HEK293 (cell line): ENCODE data around the gene CPD.

Source experiments
- CTCF ChIA-PET: fragments of 350-600 bp; formaldehyde crosslinking; extraction: SDS; loops from one replicate; lab custom pipeline; 2021; ENCODE audit warnings: antibody characterized with exemption; lab: Yijun Ruan, JAX
- POLR2A ChIA-PET: fragments of 300-600 bp; formaldehyde crosslinking; extraction: SDS; loops from one replicate; lab custom pipeline; 2020; ENCODE audit warnings: antibody characterized with exemption, inconsistent platforms; lab: Yijun Ruan, JAX
- H3K27ac ChIP-seq: fragments of 200-500 bp; sonication (Bioruptor generic); 2 replicates; pipeline ENCODE4 v1.5.1; 2014; ENCODE audit warnings: low read depth, low read length, control low read depth, inconsistent platforms; ENCODE audit errors: extremely low read depth
- H3K36me3 ChIP-seq, 2 experiments: fragments of 200-500 bp in 1 of 2; sonication (Bioruptor generic) in 1 of 2; 1 replicate in 1 of 2; 2 replicates in 1 of 2; pipeline ENCODE4 v1.5.1; 2014 to 2017; ENCODE audit warnings: inconsistent platforms in 2 of 2, low read length in 2 of 2; ENCODE audit not compliant: control insufficient read depth in 2 of 2, insufficient read depth in 1 of 2
- H3K4me1 ChIP-seq: fragments of 200-500 bp; sonication (Bioruptor generic); 2 replicates; pipeline ENCODE4 v1.5.1; 2014; ENCODE audit warnings: mild to moderate bottlenecking, low read length, inconsistent platforms; ENCODE audit not compliant: control insufficient read depth, insufficient read depth
- H3K4me3 ChIP-seq: 2 replicates; pipeline ENCODE4 v1.5.1; 2011; ENCODE audit warnings: low read depth, mild to moderate bottlenecking, control low read depth, low read length, moderate library complexity
- H3K9me3 ChIP-seq: fragments of 200-500 bp; sonication (Bioruptor generic); 2 replicates; pipeline ENCODE4 v1.5.1; 2014; ENCODE audit warnings: low read depth, low read length, inconsistent platforms; ENCODE audit not compliant: control insufficient read depth, insufficient read depth
- GLIS1 ChIP-seq: fragments of 450-650 bp; formaldehyde crosslinking; IDR thresholded peaks from 2 replicates; pipeline ENCODE4 v1.5.1; 2016; ENCODE audit warnings: missing biosample characterization, missing genetic modification characterization
- HOXA7 ChIP-seq: sonication (generic); formaldehyde crosslinking; IDR thresholded peaks from 2 replicates; pipeline ENCODE4 v1.8.1; 2022; ENCODE audit warnings: missing genetic modification reagents, borderline replicate concordance
- YY1 ChIP-seq: fragments of 450-650 bp; formaldehyde crosslinking; IDR thresholded peaks from 2 replicates; pipeline ENCODE4 v1.5.1; 2018; ENCODE audit warnings: missing biosample characterization, missing genetic modification characterization
- ZNF174 ChIP-seq: fragments of 450-650 bp; formaldehyde crosslinking; IDR thresholded peaks from 2 replicates; pipeline ENCODE4 v1.5.0; 2017; ENCODE audit warnings: missing biosample characterization, mild to moderate bottlenecking, missing genetic modification characterization
- ZNF202 ChIP-seq: fragments of 450-650 bp; formaldehyde crosslinking; IDR thresholded peaks from 2 replicates; pipeline ENCODE4 v1.5.1; 2016; ENCODE audit warnings: missing biosample characterization, missing genetic modification characterization, borderline replicate concordance
- ZNF211 ChIP-seq: fragments of 450-650 bp; formaldehyde crosslinking; IDR thresholded peaks from 2 replicates; pipeline ENCODE4 v1.5.1; 2016; ENCODE audit warnings: low read depth, missing biosample characterization, missing genetic modification characterization
- ZNF221 ChIP-seq: fragments of 450-650 bp; formaldehyde crosslinking; IDR thresholded peaks from 2 replicates; pipeline ENCODE4 v1.5.1; 2017; ENCODE audit warnings: missing biosample characterization, missing genetic modification characterization, borderline replicate concordance
- ZNF274 ChIP-seq, 2 experiments: fragments of 200-500 bp in 1 of 2; fragments of 450-650 bp in 1 of 2; sonication (Bioruptor generic) in 1 of 2; formaldehyde crosslinking in 1 of 2; IDR thresholded peaks; 2 replicates each; pipeline versions ENCODE4 v1.5.1 to v1.6.1; 2014 to 2016; ENCODE audit warnings: borderline replicate concordance in 1 of 2, inconsistent platforms in 1 of 2, low read length in 1 of 2, missing biosample characterization in 1 of 2, missing genetic modification characterization in 1 of 2
- ZNF292 ChIP-seq: fragments of 450-650 bp; formaldehyde crosslinking; IDR thresholded peaks from 2 replicates; pipeline ENCODE4 v1.5.1; 2016; ENCODE audit warnings: low read depth, missing biosample characterization, missing genetic modification characterization, borderline replicate concordance
- ZNF302 ChIP-seq: fragments of 450-650 bp; formaldehyde crosslinking; IDR thresholded peaks from 2 replicates; pipeline ENCODE4 v1.5.1; 2016; ENCODE audit warnings: missing biosample characterization, missing genetic modification characterization, low read depth
- ZNF324 ChIP-seq: fragments of 450-650 bp; formaldehyde crosslinking; IDR thresholded peaks from 2 replicates; pipeline ENCODE4 v1.5.1; 2016; ENCODE audit warnings: missing biosample characterization, missing genetic modification characterization
- ZNF366 ChIP-seq: fragments of 450-650 bp; formaldehyde crosslinking; conservative IDR thresholded peaks from 2 replicates; pipeline ENCODE4 v1.5.1; 2016; ENCODE audit warnings: missing biosample characterization, missing genetic modification characterization
- ZNF37A ChIP-seq: fragments of 450-650 bp; IDR thresholded peaks from 2 replicates; pipeline ENCODE4 v1.5.1; 2018; ENCODE audit warnings: missing biosample characterization, missing genetic modification characterization
- ZNF391 ChIP-seq: fragments of 450-650 bp; formaldehyde crosslinking; IDR thresholded peaks from 2 replicates; pipeline ENCODE4 v1.5.1; 2016; ENCODE audit warnings: low read depth, missing biosample characterization, missing genetic modification characterization, borderline replicate concordance
- ZNF416 ChIP-seq: fragments of 450-650 bp; formaldehyde crosslinking; IDR thresholded peaks from 2 replicates; pipeline ENCODE4 v1.5.1; 2016; ENCODE audit warnings: missing biosample characterization, missing genetic modification characterization
- ZNF514 ChIP-seq: fragments of 450-650 bp; formaldehyde crosslinking; IDR thresholded peaks from 2 replicates; pipeline ENCODE4 v1.5.1; 2016; ENCODE audit warnings: missing biosample characterization, missing genetic modification characterization
- ZNF600 ChIP-seq: fragments of 450-650 bp; formaldehyde crosslinking; IDR thresholded peaks from 2 replicates; pipeline ENCODE4 v1.5.1; 2016; ENCODE audit warnings: missing biosample characterization, missing genetic modification characterization
- ZNF626 ChIP-seq: fragments of 450-650 bp; sonication (Bioruptor Pico); formaldehyde crosslinking; IDR thresholded peaks from 2 replicates; pipeline ENCODE4 v1.5.1; 2018; ENCODE audit warnings: missing biosample characterization, missing genetic modification characterization, inconsistent platforms
- ZNF670 ChIP-seq: fragments of 450-650 bp; formaldehyde crosslinking; IDR thresholded peaks from 2 replicates; pipeline ENCODE4 v1.5.1; 2016; ENCODE audit warnings: missing biosample characterization, missing genetic modification characterization, low read depth
- ZNF747 ChIP-seq: fragments of 450-650 bp; formaldehyde crosslinking; IDR thresholded peaks from 2 replicates; pipeline ENCODE4 v1.5.1; 2016; ENCODE audit warnings: missing biosample characterization, missing genetic modification characterization
- ZNF791 ChIP-seq: fragments of 450-650 bp; formaldehyde crosslinking; IDR thresholded peaks from 2 replicates; pipeline ENCODE4 v1.5.1; 2016; ENCODE audit warnings: missing biosample characterization, missing genetic modification characterization
- ZNF837 ChIP-seq: fragments of 450-650 bp; formaldehyde crosslinking; IDR thresholded peaks from 2 replicates; pipeline ENCODE4 v1.5.1; 2016; ENCODE audit warnings: missing biosample characterization, missing genetic modification characterization
- TF ChIP-seq, protein P1 (sequence below): fragments of 450-650 bp; formaldehyde crosslinking; IDR thresholded peaks from 2 replicates; pipeline ENCODE4 v1.5.1; 2017; ENCODE audit warnings: missing biosample characterization, missing genetic modification characterization
- TF ChIP-seq, protein P2 (sequence below): fragments of 450-650 bp; formaldehyde crosslinking; IDR thresholded peaks from 2 replicates; pipeline ENCODE4 v1.5.1; 2016; ENCODE audit warnings: missing biosample characterization, missing genetic modification characterization
- TF ChIP-seq, protein P3 (sequence below): fragments of 450-650 bp; formaldehyde crosslinking; IDR thresholded peaks from 2 replicates; pipeline ENCODE4 v1.5.1; 2016; ENCODE audit warnings: missing biosample characterization, missing genetic modification characterization
- TF ChIP-seq, protein P4 (sequence below): fragments of 450-650 bp; formaldehyde crosslinking; IDR thresholded peaks from 2 replicates; pipeline ENCODE4 v1.5.1; 2016; ENCODE audit warnings: missing biosample characterization, missing genetic modification characterization
- TF ChIP-seq, protein P5 (sequence below): fragments of 450-650 bp; formaldehyde crosslinking; IDR thresholded peaks from 2 replicates; pipeline ENCODE4 v1.5.1; 2016; ENCODE audit warnings: missing biosample characterization, missing genetic modification characterization

CPD gene

DNA sequence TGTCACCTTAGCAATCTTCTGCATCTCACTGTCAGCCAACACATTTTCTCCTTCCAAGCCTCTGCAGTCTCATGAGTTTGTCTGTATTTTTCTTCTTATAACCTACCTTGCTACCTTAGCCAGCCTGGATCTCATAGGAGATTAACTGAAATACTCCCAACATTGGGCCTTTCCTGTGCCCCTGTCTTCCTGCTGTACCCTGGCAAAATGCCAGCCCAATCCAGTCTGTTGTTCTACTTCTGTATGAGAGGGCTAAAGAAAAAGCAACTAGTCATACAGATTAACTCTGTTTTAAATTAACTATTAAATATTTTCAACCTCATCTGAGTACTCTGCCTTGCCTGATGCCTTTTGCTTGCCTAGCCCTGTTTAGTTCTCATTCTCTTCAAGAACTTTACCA, 116.9 kb downstream of the CPD start:
- H3K4me3 ChIP-seq = no peak overlapping the region
- H3K27ac ChIP-seq = no peak overlapping the region
- ChIA-PET CTCF (no interaction called here), POLR2A (no interaction called here)
- H3K9me3 ChIP-seq = no peaks in the 10 kb centered on the region
- TF ChIP-seq, protein P1, sequence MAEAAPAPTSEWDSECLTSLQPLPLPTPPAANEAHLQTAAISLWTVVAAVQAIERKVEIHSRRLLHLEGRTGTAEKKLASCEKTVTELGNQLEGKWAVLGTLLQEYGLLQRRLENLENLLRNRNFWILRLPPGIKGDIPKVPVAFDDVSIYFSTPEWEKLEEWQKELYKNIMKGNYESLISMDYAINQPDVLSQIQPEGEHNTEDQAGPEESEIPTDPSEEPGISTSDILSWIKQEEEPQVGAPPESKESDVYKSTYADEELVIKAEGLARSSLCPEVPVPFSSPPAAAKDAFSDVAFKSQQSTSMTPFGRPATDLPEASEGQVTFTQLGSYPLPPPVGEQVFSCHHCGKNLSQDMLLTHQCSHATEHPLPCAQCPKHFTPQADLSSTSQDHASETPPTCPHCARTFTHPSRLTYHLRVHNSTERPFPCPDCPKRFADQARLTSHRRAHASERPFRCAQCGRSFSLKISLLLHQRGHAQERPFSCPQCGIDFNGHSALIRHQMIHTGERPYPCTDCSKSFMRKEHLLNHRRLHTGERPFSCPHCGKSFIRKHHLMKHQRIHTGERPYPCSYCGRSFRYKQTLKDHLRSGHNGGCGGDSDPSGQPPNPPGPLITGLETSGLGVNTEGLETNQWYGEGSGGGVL (tag by site-specific recombination) = no peak
- TF ChIP-seq GLIS1 (no peak), ZNF37A (tag by site-specific recombination) (no peak), ZNF202 (tag by site-specific recombination) (no peak), ZNF302 (tag by site-specific recombination) (no peak), ZNF600 (tag by site-specific recombination) (no peak), ZNF211 (tag by site-specific recombination) (no peak), ZNF670 (no peak), ZNF514 (tag by site-specific recombination) (no peak), ZNF416 (tag by site-specific recombination) (no peak), ZNF391 (tag by site-specific recombination) (no peak), ZNF174 (no peak), ZNF274 (IDR thresholded peaks at IDR 0.05; ENCODE audit: low read length) (no peak), ZNF274 (tag by site-specific recombination; IDR thresholded peaks at IDR 0.05; ENCODE audit: borderline replicate concordance) (no peak)
- TF ChIP-seq, protein P2, sequence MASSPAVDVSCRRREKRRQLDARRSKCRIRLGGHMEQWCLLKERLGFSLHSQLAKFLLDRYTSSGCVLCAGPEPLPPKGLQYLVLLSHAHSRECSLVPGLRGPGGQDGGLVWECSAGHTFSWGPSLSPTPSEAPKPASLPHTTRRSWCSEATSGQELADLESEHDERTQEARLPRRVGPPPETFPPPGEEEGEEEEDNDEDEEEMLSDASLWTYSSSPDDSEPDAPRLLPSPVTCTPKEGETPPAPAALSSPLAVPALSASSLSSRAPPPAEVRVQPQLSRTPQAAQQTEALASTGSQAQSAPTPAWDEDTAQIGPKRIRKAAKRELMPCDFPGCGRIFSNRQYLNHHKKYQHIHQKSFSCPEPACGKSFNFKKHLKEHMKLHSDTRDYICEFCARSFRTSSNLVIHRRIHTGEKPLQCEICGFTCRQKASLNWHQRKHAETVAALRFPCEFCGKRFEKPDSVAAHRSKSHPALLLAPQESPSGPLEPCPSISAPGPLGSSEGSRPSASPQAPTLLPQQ = no peak
- TF ChIP-seq, protein P3, sequence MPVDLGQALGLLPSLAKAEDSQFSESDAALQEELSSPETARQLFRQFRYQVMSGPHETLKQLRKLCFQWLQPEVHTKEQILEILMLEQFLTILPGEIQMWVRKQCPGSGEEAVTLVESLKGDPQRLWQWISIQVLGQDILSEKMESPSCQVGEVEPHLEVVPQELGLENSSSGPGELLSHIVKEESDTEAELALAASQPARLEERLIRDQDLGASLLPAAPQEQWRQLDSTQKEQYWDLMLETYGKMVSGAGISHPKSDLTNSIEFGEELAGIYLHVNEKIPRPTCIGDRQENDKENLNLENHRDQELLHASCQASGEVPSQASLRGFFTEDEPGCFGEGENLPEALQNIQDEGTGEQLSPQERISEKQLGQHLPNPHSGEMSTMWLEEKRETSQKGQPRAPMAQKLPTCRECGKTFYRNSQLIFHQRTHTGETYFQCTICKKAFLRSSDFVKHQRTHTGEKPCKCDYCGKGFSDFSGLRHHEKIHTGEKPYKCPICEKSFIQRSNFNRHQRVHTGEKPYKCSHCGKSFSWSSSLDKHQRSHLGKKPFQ = no peak
- H3K4me1 ChIP-seq = no peaks in the 10 kb centered on the region
- peaks cover 97 to 98% of the 10 kb centered on the region in 2 experiments for H3K36me3 ChIP-seq

DNA sequence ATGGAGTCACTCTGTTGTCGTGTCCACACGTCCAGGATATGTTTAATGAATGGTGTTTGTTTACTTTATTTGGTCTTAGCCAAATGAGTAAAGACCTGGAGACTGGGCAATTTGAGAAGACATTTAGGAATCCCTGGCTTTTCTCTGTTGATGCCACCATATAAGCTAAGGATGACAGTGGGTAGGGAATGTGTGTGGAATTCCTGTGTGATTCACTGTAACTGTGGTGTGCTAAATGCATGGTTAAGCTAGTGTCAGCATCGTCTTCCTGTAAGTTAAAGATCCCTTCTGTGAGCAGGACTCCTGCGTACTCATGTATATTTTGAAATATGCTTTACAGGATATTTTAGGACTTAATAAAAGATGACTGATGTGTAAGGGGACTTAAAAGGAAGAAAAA, 124.8 kb downstream of the CPD start:
- Histone ChIP-seq H3K4me1 (no peaks in the 10 kb centered on the region), H3K27ac (no peak overlapping the region), H3K9me3 (no peaks in the 10 kb centered on the region), H3K36me3 (peaks cover 60 to 86% of the 10 kb centered on the region in 2 experiments), H3K4me3 (no peak overlapping the region)
- ChIA-PET CTCF (interaction anchor here (0.7 kb wide), 1 partner anchor 26 kb away, joined by 3 read pairs; no protein-coding TSS in a partner anchor), POLR2A (no interaction called here)
- no peak for TF ChIP-seq ZNF747 (tag by site-specific recombination)
- TF ChIP-seq GLIS1 = no peak
- TF ChIP-seq, protein P4, sequence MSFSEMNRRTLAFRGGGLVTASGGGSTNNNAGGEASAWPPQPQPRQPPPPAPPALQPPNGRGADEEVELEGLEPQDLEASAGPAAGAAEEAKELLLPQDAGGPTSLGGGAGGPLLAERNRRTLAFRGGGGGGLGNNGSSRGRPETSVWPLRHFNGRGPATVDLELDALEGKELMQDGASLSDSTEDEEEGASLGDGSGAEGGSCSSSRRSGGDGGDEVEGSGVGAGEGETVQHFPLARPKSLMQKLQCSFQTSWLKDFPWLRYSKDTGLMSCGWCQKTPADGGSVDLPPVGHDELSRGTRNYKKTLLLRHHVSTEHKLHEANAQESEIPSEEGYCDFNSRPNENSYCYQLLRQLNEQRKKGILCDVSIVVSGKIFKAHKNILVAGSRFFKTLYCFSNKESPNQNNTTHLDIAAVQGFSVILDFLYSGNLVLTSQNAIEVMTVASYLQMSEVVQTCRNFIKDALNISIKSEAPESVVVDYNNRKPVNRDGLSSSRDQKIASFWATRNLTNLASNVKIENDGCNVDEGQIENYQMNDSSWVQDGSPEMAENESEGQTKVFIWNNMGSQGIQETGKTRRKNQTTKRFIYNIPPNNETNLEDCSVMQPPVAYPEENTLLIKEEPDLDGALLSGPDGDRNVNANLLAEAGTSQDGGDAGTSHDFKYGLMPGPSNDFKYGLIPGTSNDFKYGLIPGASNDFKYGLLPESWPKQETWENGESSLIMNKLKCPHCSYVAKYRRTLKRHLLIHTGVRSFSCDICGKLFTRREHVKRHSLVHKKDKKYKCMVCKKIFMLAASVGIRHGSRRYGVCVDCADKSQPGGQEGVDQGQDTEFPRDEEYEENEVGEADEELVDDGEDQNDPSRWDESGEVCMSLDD (tag by site-specific recombination) = no peak
- TF ChIP-seq ZNF791 (tag by site-specific recombination) = no peak
- TF ChIP-seq ZNF221 (tag by site-specific recombination) = no peak
- TF ChIP-seq, protein P5, sequence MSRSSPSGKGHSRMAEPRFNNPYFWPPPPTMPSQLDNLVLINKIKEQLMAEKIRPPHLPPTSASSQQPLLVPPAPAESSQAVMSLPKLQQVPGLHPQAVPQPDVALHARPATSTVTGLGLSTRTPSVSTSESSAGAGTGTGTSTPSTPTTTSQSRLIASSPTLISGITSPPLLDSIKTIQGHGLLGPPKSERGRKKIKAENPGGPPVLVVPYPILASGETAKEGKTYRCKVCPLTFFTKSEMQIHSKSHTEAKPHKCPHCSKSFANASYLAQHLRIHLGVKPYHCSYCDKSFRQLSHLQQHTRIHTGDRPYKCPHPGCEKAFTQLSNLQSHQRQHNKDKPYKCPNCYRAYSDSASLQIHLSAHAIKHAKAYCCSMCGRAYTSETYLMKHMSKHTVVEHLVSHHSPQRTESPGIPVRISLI (tag by site-specific recombination) = no peak
- no peak for TF ChIP-seq ZNF292 (tag by site-specific recombination)
- no peak for TF ChIP-seq ZNF324 (tag by site-specific recombination)
- TF ChIP-seq ZNF626 = no peak
- no peak for TF ChIP-seq YY1 (tag by site-specific recombination)
- TF ChIP-seq ZNF837 (tag by site-specific recombination) = no peak
- no peak for TF ChIP-seq ZNF366 (tag by site-specific recombination)
- no peak for TF ChIP-seq HOXA7 (CRISPR knock-in tag)
